IMR-90 (cell line): ENCODE measurements around the gene CD79B.

Experiments
- CTCF ChIP-seq: conservative IDR thresholded peaks from 2 replicates; pipeline ENCODE4 v1.5.1; 2012; ENCODE audit warnings: mild to moderate bottlenecking, low read depth, low read length, improper control_type of control experiment
- MAFK ChIP-seq: IDR thresholded peaks from 2 replicates; pipeline ENCODE4 v1.6.1; 2012; ENCODE audit warnings: low read depth, low read length, improper control_type of control experiment
- MXI1 ChIP-seq: IDR thresholded peaks from 2 replicates; pipeline ENCODE4 v1.6.1; 2012; ENCODE audit warnings: low read depth, mild to moderate bottlenecking, low read length, moderate library complexity, borderline replicate concordance
- POLR2A ChIP-seq: IDR thresholded peaks from 2 replicates; pipeline ENCODE4 v1.6.1; 2012; ENCODE audit warnings: mild to moderate bottlenecking, low read depth, low read length
- RAD21 ChIP-seq: IDR thresholded peaks from 2 replicates; pipeline ENCODE4 v1.6.1; 2012; ENCODE audit warnings: low read length, improper control_type of control experiment
- USF2 ChIP-seq: fragments of 150-350 bp; IDR thresholded peaks from 2 replicates; pipeline ENCODE4 v1.6.1; 2017; ENCODE audit warnings: mild to moderate bottlenecking, antibody characterized with exemption, low read length, low read depth
- TF ChIP-seq, protein P1 (sequence below): fragments of 150-350 bp; IDR thresholded peaks from 2 replicates; pipeline ENCODE4 v1.6.1; 2016; ENCODE audit warnings: low read depth, mild to moderate bottlenecking, low read length, moderate library complexity, borderline replicate concordance

- TF ChIP-seq POLR2A (no peak), CTCF (no peak), USF2 (no peak), MXI1 (no peak), MAFK (no peak), RAD21 (no peak)
- TF ChIP-seq, protein P1, sequence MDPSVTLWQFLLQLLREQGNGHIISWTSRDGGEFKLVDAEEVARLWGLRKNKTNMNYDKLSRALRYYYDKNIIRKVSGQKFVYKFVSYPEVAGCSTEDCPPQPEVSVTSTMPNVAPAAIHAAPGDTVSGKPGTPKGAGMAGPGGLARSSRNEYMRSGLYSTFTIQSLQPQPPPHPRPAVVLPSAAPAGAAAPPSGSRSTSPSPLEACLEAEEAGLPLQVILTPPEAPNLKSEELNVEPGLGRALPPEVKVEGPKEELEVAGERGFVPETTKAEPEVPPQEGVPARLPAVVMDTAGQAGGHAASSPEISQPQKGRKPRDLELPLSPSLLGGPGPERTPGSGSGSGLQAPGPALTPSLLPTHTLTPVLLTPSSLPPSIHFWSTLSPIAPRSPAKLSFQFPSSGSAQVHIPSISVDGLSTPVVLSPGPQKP, result no peak
Observed at GRCh38 chr17:63933598-63933997, 1.5 kb upstream of the CD79B start.
